HepG2 (cell line): ENCODE results near the gene STX1B. TPM values are rescaled to one million over a fixed set of nuclear protein-coding genes. Genes with fewer than 3 reads are reported as not detected.
A peak's percentile ranks its signal among the peaks of the same experiment; 100 is the strongest.

Experiments used
- AHDC1 ChIP-seq: sonication (generic); formaldehyde crosslinking; IDR thresholded peaks from 2 replicates; pipeline ENCODE4 v1.5.1; 2020; ENCODE audit warnings: mild to moderate bottlenecking, missing genetic modification reagents, borderline replicate concordance
- CHCHD3 ChIP-seq: sonication (generic); formaldehyde crosslinking; IDR thresholded peaks from 2 replicates; pipeline ENCODE4 v1.8.0; 2022; ENCODE audit warnings: mild to moderate bottlenecking, missing genetic modification reagents, moderate library complexity
- FOXP1 ChIP-seq, 2 experiments: fragments of 450-650 bp in 1 of 2; IDR thresholded peaks; 2 replicates each; pipeline ENCODE4 v1.6.1; 2017 to 2018; ENCODE audit warnings: antibody characterized with exemption in 1 of 2
- GABPB1 ChIP-seq: IDR thresholded peaks from 2 replicates; pipeline ENCODE4 v1.6.1; 2016; ENCODE audit warnings: mild to moderate bottlenecking, missing genetic modification reagents, moderate library complexity, missing compliant biosample characterization
- GATAD2A ChIP-seq: IDR thresholded peaks from 2 replicates; pipeline ENCODE4 v1.6.1; 2016
- HMGXB4 ChIP-seq, 2 experiments: sonication (generic) in 1 of 2; formaldehyde crosslinking in 1 of 2; IDR thresholded peaks; 2 replicates each; pipeline versions ENCODE4 v1.4.0 to v1.6.1; 2018 to 2020; ENCODE audit warnings: missing genetic modification reagents in 2 of 2, borderline replicate concordance in 1 of 2, low read depth in 1 of 2, mild to moderate bottlenecking in 1 of 2, missing biosample characterization in 1 of 2
- HNF4G ChIP-seq, 2 experiments: sonication (generic) in 1 of 2; formaldehyde crosslinking in 1 of 2; IDR thresholded peaks; 2 replicates each; pipeline versions ENCODE4 v1.4.0 to v1.6.1; 2011 to 2020; ENCODE audit warnings: borderline replicate concordance in 2 of 2, low read depth in 2 of 2, mild to moderate bottlenecking in 2 of 2, low read length in 1 of 2, missing genetic modification reagents in 1 of 2, moderate library complexity in 1 of 2
- KDM5A ChIP-seq: fragments of 200-600 bp; sonication (generic); IDR thresholded peaks from 2 replicates; pipeline ENCODE4 v1.7.0; 2018; ENCODE audit warnings: antibody characterized with exemption, mild to moderate bottlenecking, low read length, borderline replicate concordance
- NFRKB ChIP-seq: fragments of 450-650 bp; IDR thresholded peaks from 2 replicates; pipeline ENCODE4 v1.6.1; 2017
- PHB2 ChIP-seq: fragments of 450-650 bp; IDR thresholded peaks from 2 replicates; pipeline ENCODE4 v1.6.1; 2018; ENCODE audit not compliant: partially characterized antibody
- PRMT3 ChIP-seq: sonication (generic); formaldehyde crosslinking; IDR thresholded peaks from 2 replicates; pipeline ENCODE4 v1.8.1; 2022; ENCODE audit warnings: low read depth, mild to moderate bottlenecking, moderate library complexity, missing genetic modification reagents, borderline replicate concordance
- ZBTB25 ChIP-seq: IDR thresholded peaks from 2 replicates; pipeline ENCODE4 v1.6.1; 2018; ENCODE audit warnings: missing genetic modification reagents
- ZFAT ChIP-seq: sonication (generic); formaldehyde crosslinking; conservative IDR thresholded peaks from 2 replicates; pipeline ENCODE4 v1.8.1; 2023; ENCODE audit warnings: missing genetic modification reagents, inconsistent platforms
- ZNF569 ChIP-seq: sonication (generic); formaldehyde crosslinking; IDR thresholded peaks from 2 replicates; pipeline ENCODE4 v1.5.0; 2020; ENCODE audit warnings: mild to moderate bottlenecking, missing genetic modification reagents, moderate library complexity, borderline replicate concordance
- ZNF577 ChIP-seq: sonication (generic); formaldehyde crosslinking; IDR thresholded peaks from 2 replicates; pipeline ENCODE4 v1.4.0; 2020; ENCODE audit warnings: mild to moderate bottlenecking, low read depth, missing genetic modification reagents, borderline replicate concordance
- ZNF660 ChIP-seq: sonication (generic); formaldehyde crosslinking; IDR thresholded peaks from 2 replicates; pipeline ENCODE4 v1.5.1; 2020; ENCODE audit warnings: mild to moderate bottlenecking, low read depth, missing genetic modification reagents, borderline replicate concordance
- polyA plus RNA-seq, 8 experiments: library from polyadenylated mRNA; depleted of rRNA in 3 of 8; stranded (reverse) in 7 of 8; unstranded in 1 of 8; fragments of >200 nt; fragmentation: Illumina TruSeq in 4 of 8; extraction: Trizol in 4 of 8; gene quantifications; 2 replicates each; pipeline versions ENCODE4 v1.2.1 to v1.2.3, GENCODE V29; 2011 to 2016; ENCODE audit warnings: low read depth in 4 of 8, missing spikeins in 1 of 8, mixed read lengths in 1 of 8; ENCODE audit not compliant: insufficient read depth in 1 of 8
- total RNA-seq, 5 experiments: library from RNA; depleted of rRNA; stranded (reverse); fragments of >200 nt; fragmentation: Illumina TruSeq; extraction: Trizol; gene quantifications; 2 replicates each; pipeline ENCODE4 v1.2.3, GENCODE V29; 2016; ENCODE audit warnings: low read depth in 1 of 5

The STX1B gene
- total and polyA plus RNA-seq, 2 of the 13 experiments (the other 11 are each of a cell fraction or from before 2014, with no cell fraction given): 2.1 to 3.0 TPM

- TF ChIP-seq ZBTB25 (CRISPR knock-in tag) (no peak), GATAD2A (CRISPR knock-in tag) (no peak), ZNF660 (0 out of 2 replicates have a peak, but pooled peaks have one; percentile 14), GABPB1 (peak; percentile 77; the same call in 1 of the 2 replicates), HNF4G (IDR thresholded peaks at IDR 0.05; ENCODE audit: borderline replicate concordance, low read depth, low read length) (no peak), HNF4G (CRISPR knock-in tag; IDR thresholded peaks at IDR 0.05; ENCODE audit: borderline replicate concordance, low read depth) (0 out of 2 replicates have a peak, but pooled peaks have one; percentile 17), FOXP1 (IDR thresholded peaks at IDR 0.05) (no peak), FOXP1 (CRISPR knock-in tag; IDR thresholded peaks at IDR 0.05) (no peak), PRMT3 (CRISPR knock-in tag) (no peak), KDM5A (peak; percentile 31; the same call in 1 of the 2 replicates), AHDC1 (CRISPR knock-in tag) (no peak), ZNF577 (CRISPR knock-in tag) (no peak), CHCHD3 (CRISPR knock-in tag) (no peak), PHB2 (no peak), NFRKB (no peak), HMGXB4 (CRISPR knock-in tag; IDR thresholded peaks at IDR 0.05; ENCODE audit: borderline replicate concordance in 1 of 2, low read depth in 1 of 2) (peak in 1 of 2 experiments; percentile 84; a peak in 3 of 4 replicates), ZNF569 (CRISPR knock-in tag) (no peak), ZFAT (CRISPR knock-in tag) (0 out of 2 replicates have a peak, but pooled peaks have one; percentile 61)
Observed at GRCh38 chr16:30948667-30949649, 61.5 kb downstream of the STX1B start, which contains the start of gene ORAI3 (continued).
